ENCODE data around the gene WDR20. TPM values are rescaled to one million over a fixed set of nuclear protein-coding genes. Genes with fewer than 3 reads are reported as not detected.

Gene WDR20
- total RNA-seq, 1 donor from 2014 or later: 25.2 TPM

DNA sequence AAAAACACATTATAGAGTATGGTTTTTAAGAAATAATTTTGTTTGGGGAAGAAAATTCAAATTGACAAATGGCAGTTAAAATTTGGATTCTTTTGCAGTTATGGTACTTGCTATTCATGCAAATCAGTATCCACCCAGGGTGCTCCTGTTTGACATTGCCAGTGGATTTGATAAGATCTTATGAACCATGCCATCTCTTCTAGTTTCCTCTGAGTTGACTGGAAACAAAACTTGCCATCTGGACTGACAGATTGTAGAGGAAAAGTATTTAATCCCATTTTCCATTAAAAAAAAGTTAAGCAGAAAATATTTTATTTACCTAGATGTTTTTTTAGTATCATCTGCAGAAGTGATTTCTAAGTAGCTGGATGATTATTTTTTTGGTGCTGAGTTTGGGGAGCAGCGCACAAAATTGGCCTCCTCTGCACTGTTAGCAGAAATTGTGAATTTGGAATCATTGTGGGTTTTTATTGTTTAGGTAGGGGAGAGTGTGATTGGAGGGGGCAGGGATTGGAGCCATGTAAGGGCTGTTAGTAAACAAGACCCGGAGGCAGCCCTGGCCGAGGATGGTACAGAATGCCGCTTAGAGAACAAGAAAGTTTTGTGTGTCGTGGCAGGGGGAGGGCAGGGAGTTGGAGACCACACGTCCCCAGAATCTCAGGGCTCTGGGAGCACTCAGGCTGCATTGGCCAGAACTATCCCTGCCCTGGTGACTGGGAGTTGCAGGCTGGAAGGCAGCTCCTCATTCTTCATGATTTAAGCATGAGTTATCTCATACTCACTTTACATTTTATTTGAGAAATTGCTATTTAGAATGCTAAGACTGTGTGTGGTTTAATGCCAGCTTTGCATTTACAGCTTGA lies 56.6 kb downstream of the WDR20 start:
- Histone ChIP-seq H3K36me3 (peaks cover 45% of the 10 kb centered on the region), H3K4me3 (no peak overlapping the region), H3K27ac (no peak overlapping the region), H3K9me3 (no peaks in the 10 kb centered on the region), H3K27me3 (no peaks in the 10 kb centered on the region), H3K4me1 (no peaks in the 10 kb centered on the region)
- intact Hi-C loops (cut with DNase I): no loop called here
- DNase-seq (no peak), ATAC-seq (no peak)
- TF ChIP-seq, protein P1, sequence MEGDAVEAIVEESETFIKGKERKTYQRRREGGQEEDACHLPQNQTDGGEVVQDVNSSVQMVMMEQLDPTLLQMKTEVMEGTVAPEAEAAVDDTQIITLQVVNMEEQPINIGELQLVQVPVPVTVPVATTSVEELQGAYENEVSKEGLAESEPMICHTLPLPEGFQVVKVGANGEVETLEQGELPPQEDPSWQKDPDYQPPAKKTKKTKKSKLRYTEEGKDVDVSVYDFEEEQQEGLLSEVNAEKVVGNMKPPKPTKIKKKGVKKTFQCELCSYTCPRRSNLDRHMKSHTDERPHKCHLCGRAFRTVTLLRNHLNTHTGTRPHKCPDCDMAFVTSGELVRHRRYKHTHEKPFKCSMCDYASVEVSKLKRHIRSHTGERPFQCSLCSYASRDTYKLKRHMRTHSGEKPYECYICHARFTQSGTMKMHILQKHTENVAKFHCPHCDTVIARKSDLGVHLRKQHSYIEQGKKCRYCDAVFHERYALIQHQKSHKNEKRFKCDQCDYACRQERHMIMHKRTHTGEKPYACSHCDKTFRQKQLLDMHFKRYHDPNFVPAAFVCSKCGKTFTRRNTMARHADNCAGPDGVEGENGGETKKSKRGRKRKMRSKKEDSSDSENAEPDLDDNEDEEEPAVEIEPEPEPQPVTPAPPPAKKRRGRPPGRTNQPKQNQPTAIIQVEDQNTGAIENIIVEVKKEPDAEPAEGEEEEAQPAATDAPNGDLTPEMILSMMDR (IDR thresholded peaks at IDR 0.05): no peak

DNA sequence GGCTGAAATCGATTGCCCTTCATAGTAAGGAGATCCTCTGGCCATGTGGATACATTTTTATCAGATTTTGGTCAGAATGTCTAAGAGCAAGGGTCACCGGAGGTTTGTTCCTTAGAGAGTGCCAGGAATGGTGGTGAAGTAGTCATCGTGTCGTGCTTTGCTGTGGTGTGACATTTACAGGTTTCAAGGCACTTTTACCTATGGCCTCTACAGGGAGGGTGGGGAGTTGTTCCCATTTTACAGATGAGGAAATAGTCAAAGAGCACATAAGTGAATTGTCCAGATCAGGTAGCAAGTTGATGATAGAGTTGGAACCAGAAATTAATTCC lies 57.2 kb downstream of the WDR20 start:
- Histone ChIP-seq H3K27ac (no peak overlapping the region), H3K4me1 (no peaks in the 10 kb centered on the region), H3K36me3 (peaks cover 45% of the 10 kb centered on the region), H3K27me3 (no peaks in the 10 kb centered on the region), H3K9me3 (no peaks in the 10 kb centered on the region), H3K4me3 (no peak overlapping the region)
- no peak for DNase-seq
- TF ChIP-seq, protein P1 (IDR thresholded peaks at IDR 0.05): no peak
- ATAC-seq: no peak
- intact Hi-C loops (cut with DNase I): no loop called here

DNA sequence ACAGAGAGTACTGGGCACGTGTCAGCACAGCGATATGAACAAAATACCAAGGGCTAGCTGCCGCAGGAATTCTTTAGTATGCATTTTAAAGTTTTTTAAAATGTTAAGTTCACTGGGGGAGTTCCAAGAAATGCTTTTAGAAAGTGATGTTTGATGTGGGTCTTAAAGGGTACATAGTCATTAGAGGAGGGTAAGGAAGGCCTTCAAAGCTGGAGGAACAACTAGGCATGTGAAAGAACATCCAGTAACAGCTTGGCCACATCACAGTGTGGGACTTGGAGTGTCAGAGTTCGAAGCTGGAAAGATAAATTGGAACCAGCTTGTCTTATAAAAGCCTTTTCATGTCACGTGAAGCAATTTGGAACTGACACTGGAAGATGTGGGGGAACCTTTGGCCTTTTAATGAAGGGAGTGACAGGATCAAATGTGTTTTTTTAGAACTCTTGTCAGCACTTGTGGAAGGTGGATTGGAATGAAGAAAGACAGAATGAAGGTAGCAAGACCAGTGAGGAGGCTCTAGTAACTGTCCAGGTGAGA lies 57.7 kb downstream of the WDR20 start:
- H3K4me3 ChIP-seq: no peak overlapping the region
- no peak for DNase-seq
- TF ChIP-seq, protein P1 (IDR thresholded peaks at IDR 0.05): no peak
- ATAC-seq: no peak
- H3K27me3 ChIP-seq: no peaks in the 10 kb centered on the region
- no peaks in the 10 kb centered on the region for H3K9me3 ChIP-seq
- H3K27ac ChIP-seq: no peak overlapping the region
- peaks cover 45% of the 10 kb centered on the region for H3K36me3 ChIP-seq
- intact Hi-C loops (cut with DNase I): no loop called here
- H3K4me1 ChIP-seq: no peaks in the 10 kb centered on the region

GRCh38 chr14:102200690-102201352 lies 61.1 kb downstream of the WDR20 start:
- H3K27ac ChIP-seq: no peak overlapping the region
- ATAC-seq (no peak), DNase-seq (no peak)
- no peak overlapping the region for H3K4me3 ChIP-seq
- no peaks in the 10 kb centered on the region for H3K9me3 ChIP-seq
- peaks cover 65% of the 10 kb centered on the region for H3K36me3 ChIP-seq
- no peaks in the 10 kb centered on the region for H3K27me3 ChIP-seq
- intact Hi-C loops (cut with DNase I): no loop called here
- TF ChIP-seq, protein P1 (IDR thresholded peaks at IDR 0.05): no peak
- H3K4me1 ChIP-seq: no peaks in the 10 kb centered on the region

- no peak for ATAC-seq
- no peaks in the 10 kb centered on the region for H3K4me1 ChIP-seq
- DNase-seq: no peak
- H3K27ac ChIP-seq: no peak overlapping the region
- intact Hi-C loops (cut with DNase I): no loop called here
- H3K36me3 ChIP-seq: peaks cover 65% of the 10 kb centered on the region
- H3K9me3 ChIP-seq: no peaks in the 10 kb centered on the region
- no peak overlapping the region for H3K4me3 ChIP-seq
- TF ChIP-seq, protein P1 (IDR thresholded peaks at IDR 0.05): no peak
- H3K27me3 ChIP-seq: no peaks in the 10 kb centered on the region
These were observed 61.6 kb downstream of the WDR20 start for GRCh38 chr14:102201353-102201738.
